Daoy (cell line): Measurements from ENCODE around the gene GPAT2. TPM values are rescaled to one million over a fixed set of nuclear protein-coding genes. Genes with fewer than 3 reads are reported as not detected.
"Not testable (repeated sequence)": the region's sequence is repeated elsewhere in the genome, so short reads cannot be mapped to it uniquely, and the experiment has no call there.

Source experiments
- DNase-seq: peaks from one replicate; pipeline ENCODE4 v3.0.0-alpha.2; 2015; ENCODE audit warnings: low read depth
- total RNA-seq: library from RNA; depleted of rRNA; stranded (reverse); fragments of >200 nt; shearing (Covaris generic); gene quantifications from 2 replicates; pipeline ENCODE4 v1.2.3, GENCODE V29; 2014; rRNA removed

Gene GPAT2, protein sequence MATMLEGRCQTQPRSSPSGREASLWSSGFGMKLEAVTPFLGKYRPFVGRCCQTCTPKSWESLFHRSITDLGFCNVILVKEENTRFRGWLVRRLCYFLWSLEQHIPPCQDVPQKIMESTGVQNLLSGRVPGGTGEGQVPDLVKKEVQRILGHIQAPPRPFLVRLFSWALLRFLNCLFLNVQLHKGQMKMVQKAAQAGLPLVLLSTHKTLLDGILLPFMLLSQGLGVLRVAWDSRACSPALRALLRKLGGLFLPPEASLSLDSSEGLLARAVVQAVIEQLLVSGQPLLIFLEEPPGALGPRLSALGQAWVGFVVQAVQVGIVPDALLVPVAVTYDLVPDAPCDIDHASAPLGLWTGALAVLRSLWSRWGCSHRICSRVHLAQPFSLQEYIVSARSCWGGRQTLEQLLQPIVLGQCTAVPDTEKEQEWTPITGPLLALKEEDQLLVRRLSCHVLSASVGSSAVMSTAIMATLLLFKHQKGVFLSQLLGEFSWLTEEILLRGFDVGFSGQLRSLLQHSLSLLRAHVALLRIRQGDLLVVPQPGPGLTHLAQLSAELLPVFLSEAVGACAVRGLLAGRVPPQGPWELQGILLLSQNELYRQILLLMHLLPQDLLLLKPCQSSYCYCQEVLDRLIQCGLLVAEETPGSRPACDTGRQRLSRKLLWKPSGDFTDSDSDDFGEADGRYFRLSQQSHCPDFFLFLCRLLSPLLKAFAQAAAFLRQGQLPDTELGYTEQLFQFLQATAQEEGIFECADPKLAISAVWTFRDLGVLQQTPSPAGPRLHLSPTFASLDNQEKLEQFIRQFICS
- 0.06 TPM in 1 of 2 replicates, not detected in the other for total RNA-seq

DNA sequence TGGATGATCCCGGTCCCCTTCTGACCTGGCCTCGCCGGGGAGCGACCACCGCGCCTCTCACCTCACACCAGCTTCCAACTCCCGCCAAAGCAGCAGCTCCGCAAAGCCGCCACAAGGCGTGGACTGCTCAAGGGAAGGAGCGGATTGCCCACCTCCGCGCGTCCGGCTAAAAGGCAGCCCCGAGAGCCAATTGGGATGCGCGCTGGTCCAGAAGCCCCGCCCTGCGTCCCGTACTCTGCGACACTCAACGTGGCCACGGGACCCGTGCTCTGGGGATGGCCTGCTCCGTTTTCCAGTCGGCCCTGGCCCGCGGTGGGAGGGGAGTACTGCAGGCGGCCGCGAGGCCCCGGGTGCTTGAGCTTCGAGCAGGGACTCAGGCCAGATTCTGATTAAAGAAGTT lies at the start of gene GPAT2:
GPAT2 (minus strand) TSS at position 125 of the 400 bp plus-strand sequence. CDS start 2,557 bp downstream, outside the sequence.
- DNase-seq = not testable (repeated sequence)

DNA sequence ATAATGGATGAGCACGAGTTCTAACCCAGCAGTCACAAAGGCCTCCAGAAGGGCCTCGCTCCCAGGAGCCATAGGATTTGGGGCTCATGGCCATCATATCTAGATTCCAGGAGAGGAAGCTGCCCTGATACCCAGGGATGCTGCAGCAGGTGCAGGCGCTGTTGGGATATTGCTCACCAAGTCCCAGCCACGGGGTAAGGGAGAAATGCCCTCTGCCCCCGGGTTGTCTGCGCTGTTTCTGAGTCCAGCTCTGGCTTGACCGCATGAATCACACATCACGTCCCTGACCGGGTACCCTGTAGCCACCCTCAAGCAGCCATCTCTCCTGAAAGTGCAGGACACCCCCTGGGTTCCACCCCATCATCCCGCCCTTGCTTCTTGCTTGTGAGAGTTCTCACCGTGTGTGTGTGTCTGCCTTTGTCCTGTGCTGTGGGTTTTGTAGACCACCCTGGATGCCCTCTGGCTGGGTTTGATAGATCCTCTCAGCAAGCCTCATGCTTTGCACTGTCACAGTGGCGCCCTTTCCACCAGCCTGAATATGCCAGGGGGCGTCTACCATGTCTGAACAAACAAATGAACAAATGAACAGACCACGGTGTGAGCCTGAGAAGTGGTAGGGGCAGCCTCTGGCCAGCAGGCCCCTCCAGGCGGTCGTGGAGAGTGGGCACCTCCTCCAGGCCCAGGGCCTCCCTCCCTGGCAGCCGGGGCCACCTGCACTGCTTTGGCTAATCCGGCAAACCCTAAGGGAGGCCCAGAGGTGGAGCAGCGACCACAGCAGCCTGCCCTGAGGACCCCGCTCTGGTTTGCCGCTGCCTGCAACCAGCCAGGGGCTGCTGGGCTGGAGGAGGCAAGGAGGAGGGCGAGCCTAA lies 49.5 kb upstream of the GPAT2 start:
- DNase-seq = no peak

DNA sequence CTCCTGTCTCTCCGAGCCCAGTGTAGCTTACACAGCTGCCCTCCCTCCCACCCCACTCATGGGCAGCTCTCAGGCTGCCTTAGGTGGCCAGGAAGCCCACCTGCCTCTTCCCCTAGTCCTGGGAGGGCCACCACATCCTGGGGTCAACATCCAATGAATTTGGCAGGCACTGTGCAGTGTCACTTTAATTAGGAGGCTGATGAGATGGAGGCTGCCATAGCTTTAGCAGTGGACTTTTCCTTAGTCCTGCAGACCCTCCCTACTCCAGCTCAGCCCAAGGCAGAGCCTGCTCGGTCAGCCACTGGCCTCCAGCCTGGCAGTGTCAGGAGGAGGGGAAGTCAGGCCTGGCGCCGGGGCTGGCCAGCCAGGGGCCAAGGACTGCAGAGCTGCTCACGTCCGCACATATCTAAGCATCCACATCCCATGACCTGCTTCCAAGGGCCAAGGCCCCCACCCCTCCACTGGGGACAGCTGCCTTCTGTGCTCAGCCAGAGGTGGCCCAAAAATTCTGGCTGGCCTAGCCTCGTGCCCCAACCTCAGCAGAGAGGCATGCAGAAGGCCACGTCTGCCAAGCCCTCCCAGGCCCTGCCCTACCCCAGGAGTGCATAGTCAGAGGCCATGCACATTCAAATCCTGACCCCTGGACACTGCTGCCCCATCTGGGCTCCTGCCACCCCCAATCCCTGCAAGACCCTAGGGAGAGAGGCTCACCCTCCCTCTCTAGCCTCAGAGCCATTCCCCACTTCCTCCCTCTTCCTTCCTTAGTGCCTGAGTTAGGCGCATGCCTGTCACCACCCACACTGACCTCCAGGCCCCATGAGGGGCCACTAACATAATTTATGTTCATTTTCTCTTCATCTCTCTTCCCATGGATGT lies 48.6 kb upstream of the GPAT2 start:
- no peak for DNase-seq

DNA sequence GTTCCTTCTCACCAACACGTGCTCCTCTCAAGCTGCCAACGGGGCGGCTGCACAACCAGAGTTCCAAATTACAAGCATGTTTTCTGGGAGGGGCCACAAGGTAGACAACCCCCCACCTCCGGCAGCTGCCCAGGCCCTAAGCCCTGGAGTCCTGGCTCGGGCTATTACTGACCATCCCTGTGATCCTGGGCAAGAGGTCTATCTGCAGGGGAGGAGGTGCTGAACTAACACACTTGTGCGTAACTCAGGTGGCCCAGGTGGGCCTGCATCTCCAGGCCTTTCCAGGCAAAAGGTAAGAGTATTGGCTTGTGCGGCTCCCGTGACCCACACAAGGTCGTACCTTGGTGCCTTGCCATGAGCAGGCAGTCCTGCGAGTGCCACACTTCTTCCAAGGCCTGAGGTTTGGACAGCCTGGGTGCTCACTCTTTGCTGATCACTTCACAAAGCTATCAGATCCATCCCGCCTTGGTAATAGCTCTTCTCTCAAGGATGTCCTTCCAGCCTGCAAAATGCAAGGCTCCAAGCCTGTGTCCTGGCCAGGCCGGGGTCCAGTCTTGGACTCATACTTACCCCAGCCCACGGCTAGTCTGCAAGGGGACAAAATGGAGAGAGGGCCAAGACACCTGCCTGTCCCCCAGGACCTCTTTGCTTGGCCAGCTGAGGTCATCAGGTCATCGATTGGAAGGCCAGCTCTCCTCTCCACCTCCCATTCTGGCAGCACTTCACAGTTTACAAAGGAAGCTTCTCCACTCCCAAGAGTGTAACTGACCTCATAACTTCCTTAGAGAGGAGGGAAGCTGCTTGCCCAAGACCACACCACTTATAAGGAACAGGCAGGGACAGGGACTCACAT lies 47.7 kb upstream of the GPAT2 start:
- no peak for DNase-seq

DNA sequence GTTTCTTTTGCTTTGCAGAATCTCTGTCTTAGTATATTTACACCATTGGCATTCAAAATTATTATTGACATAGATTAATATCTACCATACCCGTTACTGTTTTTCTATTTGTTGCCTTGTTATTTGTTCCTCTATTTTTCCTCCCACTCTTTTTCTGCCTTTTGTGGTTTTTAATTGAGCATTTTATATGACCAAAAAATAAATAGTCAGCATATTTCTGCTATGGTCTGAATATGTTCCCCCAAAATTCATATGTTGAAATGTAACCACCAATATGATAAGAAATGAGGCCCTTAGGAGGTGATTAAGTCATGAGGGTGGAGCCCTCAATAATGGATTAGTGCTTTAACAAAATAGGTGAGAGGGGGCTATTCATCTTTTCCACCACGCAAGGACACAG lies 46.3 kb upstream of the GPAT2 start:
- no peak for DNase-seq

DNA sequence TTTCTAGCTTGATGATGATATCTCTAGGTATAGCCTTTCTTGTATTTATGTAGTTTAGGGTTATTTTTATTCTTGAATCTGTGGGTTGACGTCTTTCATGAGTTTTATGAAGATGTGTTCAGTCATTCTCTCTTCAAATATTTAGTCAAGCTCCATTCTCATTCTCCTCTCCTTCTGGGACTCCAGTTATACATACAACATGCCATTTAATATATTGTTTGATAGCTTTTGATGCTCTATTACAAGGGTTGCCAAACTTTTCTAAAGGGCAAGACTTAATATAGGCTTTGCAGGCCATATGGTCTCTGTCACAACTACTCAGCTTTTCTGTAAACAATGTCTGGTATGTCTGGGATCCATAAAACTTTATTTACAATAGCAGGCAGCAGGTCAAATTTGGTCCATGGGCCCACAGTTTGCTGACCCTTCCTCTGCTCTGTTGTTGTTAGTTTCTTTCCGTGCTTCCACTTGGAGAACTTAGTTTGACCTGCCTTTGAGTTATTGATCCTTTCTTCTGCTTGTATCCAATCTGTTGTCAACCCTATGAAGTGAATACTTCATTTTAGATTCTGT lies 40.6 kb upstream of the GPAT2 start:
- no peak for DNase-seq

DNA sequence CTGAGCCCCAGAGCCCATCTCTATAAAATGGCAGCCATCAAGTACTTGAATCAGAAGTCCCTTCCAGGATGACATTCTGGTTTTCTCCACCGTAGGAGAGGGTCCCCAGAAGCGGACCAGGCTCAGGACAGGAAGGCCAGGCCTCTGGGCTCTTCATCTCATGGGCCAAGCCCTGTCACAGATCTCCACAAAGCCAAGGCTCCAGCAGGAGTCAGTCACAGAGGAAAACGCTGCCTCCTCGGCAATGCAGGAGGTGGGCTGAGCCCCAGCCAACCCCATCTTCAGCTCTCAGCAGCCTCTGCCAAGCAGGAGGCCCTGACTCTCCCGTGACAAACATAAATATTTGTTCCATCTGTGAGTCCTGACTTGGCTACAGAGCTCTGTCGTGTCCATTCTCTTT lies 39.4 kb upstream of the GPAT2 start:
- DNase-seq = no peak

DNA sequence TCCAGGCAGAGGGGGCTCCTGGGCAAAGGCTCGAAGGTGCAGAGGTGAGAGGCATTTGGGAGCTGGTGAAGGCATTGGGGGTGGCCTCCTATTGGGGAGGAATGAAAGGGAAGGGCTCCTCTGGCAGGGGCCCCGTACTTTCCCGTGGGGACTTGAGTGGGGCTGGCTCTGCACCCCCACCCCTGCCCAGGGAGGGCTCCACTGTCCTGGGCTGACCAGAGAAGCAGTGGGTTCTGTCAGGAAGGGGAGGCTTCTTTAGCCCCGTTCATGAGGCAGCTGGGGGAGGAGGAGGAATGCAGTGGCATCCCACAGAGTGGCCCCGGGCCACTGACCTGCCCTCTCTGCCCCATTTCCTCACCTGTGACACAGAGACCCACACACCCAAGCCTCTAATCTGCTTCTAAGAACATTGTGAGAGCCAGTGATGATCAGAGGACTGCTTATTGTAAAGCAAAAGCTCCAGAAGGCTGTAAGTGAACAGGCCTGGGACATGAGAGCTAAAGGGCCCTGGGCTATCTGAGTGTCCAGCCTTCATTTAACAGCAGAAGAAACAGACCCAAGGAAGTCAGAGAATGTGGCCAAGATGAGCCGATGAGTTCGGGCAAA lies 38.6 kb upstream of the GPAT2 start:
- no peak for DNase-seq

DNA sequence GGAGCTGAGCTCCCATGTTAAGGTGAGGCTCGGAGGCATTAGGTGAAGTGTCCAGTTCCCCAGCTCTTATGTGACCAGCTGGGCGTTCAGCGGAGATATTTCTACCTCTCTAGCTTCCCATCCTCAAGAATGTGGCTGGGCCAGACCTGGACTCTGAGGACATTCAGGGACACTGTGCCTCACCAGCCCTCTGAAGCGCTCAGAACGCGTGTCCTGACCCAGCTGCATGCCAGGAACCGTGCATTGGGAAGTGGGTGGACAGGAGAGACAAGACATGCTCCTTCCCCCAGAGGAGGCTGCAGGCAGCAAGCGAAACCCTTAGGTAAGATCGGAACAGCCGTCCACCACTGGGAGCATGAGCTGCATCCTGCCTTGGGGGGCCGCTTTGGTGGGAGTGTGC lies 38.0 kb upstream of the GPAT2 start:
- no peak for DNase-seq

DNA sequence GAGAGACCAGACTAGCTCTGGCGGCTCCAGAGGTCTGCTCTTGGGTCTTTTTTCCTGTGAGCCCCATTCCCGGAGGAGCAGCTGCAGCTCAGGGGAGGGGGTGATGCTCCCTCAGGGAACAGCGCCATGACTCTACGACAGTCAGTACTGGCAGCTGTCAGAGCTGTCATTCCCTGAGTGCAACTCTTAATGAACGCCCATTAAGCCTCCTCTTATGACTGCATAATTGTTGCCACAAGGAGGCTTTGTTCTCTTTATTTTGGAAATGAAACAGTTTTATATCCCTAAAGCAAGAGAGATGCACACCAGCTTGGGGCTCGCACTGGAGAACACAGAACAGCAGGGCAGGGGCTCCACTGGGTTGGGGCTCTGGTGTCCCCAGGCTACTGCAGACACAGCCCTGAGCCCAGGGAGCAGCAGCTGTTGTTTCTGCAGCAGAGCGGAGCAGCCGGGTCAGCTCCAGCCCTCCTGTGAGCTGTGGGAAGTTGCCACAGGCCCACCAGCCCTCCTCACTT lies 37.3 kb upstream of the GPAT2 start:
- not testable (repeated sequence) for DNase-seq

DNA sequence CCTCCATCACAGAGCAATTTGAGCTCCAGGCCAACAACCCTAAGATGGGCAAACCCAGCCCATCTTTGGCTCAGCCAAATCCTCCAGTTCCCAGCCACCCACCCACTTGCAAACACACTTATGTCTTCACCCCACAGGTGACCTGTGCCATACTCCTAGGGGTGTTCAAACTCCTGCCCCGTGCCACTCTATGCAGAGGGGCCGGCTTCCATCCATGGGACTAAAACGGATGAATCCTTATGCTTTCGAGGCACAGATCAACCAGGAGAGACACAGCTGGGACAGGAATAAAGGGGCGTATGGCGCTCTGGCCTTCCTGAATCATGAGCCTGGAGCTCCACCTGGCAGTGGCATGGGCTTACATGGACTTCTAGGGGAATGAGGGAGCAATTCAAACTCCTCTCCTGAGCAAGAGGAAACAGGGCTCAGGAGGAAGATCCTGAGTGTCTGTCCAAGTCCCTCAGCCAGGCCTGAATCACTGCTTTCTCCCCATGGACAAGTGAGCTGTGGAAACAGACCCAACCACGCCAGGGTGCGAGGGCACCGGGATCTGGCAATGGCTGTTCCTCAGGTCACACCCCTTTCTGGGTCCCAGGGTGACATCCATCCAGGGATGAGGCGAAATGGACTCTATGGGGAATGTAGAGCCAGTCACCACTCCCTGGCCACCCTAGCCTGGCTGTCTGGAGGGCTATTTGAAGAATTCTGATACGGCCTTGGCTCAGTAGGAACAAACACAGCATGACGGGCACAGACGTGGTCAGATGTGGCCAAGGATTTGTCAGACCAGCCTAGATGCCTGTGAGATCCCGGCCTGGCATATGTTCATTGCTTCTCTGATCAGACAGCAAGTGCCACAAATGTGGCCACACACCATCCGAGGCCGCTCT lies 36.6 kb upstream of the GPAT2 start:
- not testable (repeated sequence) for DNase-seq

DNA sequence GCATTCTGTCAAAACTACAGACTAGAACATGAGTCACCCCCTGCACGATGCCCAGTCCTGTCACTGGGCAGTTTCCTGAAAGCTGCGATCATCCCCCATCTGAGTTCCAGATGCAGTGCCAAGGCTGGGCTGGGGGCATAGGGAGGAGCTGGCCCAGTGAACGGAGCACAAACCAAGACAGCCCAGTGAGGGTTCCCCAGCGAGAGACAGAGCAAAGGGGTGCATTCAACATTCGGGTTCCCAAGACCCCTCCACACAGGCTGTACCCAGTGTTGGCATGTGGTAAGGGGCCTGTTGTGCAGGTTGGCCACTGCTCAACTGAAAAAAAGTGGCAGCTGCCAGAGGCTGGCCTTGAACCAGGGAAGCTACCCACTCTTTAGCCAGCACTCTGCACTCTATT lies 35.6 kb upstream of the GPAT2 start:
- not testable (repeated sequence) for DNase-seq

DNA sequence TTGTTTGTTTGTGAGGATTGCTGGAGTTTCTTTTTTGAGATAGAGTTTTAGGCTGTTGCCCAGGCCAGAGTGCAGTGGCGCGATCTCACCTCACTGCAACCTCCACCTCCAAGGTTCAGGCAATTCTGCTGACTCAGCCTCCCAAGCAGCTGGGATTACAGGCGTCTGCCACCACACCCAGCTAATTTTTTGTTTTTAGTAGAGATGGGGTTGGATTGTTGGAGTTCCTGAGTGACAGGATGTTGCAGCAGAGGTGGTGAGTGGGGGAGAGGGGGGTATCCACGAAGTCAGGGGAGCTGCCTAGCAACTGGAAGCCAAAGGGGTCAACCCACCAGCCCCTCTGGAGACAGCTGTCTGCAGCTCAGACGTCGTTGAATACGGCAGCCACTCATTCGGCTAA lies 35.2 kb upstream of the GPAT2 start:
- DNase-seq = not testable (repeated sequence)

DNA sequence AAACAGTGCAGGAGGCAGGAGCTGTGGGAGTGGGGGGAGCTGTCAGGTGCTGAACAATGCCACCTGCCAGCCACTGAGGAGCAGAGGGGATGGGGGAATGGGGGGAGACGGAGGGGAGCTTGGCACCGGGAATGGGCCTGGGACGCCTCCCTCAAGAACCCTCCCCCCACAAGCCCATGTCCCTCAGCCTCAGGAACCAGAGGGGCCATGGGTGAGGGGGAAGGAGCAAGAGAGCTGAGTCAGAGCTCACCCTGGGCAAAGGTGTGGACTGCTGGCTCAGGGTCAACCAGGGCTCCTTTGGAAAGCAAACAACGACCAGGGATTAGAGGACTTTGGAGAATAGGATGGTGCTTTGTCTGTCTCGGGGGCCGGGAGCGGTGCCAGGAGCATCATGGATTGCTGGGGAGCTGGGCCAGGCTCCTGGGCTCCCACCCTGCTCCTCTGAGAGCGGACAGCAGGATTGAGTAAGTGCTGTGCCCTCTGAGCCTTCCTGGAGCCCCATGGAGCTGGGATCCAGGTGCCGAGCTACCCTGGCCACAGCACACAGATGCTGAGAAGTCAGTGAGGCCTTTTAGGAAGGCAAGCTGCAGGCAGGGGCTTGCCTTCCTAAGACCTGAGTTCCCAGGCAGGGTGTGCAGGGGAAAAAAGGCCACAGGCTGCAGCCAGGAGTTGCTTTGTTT lies 33.3 kb upstream of the GPAT2 start:
- DNase-seq = not testable (repeated sequence)

DNA sequence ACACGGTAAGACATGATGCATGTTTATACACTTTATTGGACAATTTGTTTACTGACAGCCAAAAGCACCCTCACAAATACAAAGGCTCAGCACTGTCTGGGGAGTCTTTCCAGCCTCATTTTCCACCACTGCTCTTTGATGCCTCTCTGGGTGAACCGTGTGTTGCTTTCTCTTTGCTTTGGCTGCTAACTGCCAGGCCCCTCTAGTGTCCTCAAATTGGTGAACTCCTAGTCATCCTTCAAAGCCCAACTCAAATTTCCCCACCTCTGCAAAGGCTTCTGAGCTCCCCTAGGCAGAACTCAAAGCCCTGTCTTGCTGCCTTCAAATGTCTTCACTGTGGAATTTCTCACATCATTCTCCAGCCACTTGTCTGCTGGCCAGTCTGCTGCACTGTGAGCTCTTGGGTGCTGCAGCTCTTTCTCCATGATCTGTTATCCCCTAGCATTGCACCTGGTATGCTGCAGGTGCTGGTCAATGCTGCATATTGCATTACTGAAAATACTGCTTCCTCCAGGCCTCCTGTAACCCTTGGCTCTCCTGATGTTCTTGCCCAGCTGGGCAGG lies 32.5 kb upstream of the GPAT2 start:
- not testable (repeated sequence) for DNase-seq

DNA sequence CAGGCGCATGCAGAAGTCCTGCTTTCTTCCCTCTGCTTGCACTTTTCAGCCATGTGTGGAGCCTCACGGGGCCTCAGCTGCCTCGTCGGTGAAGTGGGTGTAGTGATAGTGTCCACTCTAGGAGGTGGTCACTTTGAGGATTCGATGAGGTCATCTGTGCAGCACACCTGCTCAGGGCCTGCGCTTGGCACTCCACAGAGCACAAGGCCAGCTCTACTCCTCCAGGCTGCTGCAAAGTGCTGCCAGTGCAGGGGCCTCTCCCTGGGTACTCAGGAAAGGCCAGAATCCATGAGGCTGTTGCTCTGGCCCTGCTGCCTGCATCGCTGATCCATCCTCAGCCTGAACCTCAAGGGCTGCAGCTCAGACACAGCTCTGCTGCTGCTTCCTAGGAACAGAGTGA lies 31.8 kb upstream of the GPAT2 start:
- not testable (repeated sequence) for DNase-seq

DNA sequence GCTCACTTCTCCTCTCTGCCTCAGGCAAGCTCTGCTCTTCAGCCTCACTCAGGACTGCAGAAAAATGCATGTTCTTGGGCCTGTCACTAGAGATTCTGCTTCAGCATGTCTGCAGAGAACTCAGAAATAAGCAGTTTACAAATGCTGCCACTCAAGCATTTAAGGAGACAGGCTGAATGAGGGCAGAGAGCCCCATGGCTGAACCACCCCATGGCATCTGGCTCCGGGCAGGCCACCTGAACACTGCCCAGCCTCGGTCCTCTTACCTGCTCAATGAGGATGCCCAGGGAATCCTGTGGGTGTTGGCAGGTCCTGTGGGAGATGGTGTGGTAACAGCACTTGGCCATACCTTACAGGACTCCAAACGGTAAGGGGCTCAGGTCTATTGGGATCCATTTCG lies 31.2 kb upstream of the GPAT2 start:
- not testable (repeated sequence) for DNase-seq
